K562 (cell line): ENCODE data around the gene CDKL5. TPM values are rescaled to one million over a fixed set of nuclear protein-coding genes. Genes with fewer than 3 reads are reported as not detected.

Experiments used
- ATAC-seq: fragments of 200-7000 bp; cut with Tn5 transposase; 3 replicates; pipeline ENCODE4 v1.9.1; 2020; ENCODE audit warnings: moderate library complexity
- BruUV-seq: library from RNA; stranded (reverse); fragments of 400-500 nt; replicated peaks from 2 replicates; lab custom pipeline; 2021; lab: Mats Ljungman, UMichigan
- CTCF ChIA-PET: fragments of 300-600 bp; formaldehyde crosslinking; extraction: SDS; loops from one replicate; lab custom pipeline; 2021; ENCODE audit warnings: low intra/inter-chr PET ratio; lab: Yijun Ruan, JAX
- POLR2A ChIA-PET: fragments of 300-600, 350-650 bp; sonication (Branson Sonifier 250); formaldehyde crosslinking; extraction: SDS; loops from one replicate; lab custom pipeline; 2021; ENCODE audit warnings: antibody characterized with exemption, inconsistent platforms; lab: Yijun Ruan, JAX
- DNase-seq, 4 experiments: peaks; one replicate each; pipeline versions ENCODE4 v3.0.0 to v3.0.0-alpha.2; 2011 to 2018; ENCODE audit warnings: low spot score in 3 of 4, mixed read lengths in 3 of 4; ENCODE audit errors: extremely low read depth in 1 of 4
- FAIRE-seq: peaks from 2 replicates; lab custom pipeline; 2011; peaks lifted over from hg19 to GRCh38; lab: Jason Lieb, UNC
- H2AFZ ChIP-seq: 2 replicates; pipeline ENCODE4 v1.6.0; 2011; ENCODE audit warnings: low read depth, low read length, control low read depth, inconsistent platforms
- H3K27ac ChIP-seq: fragments of 200-600 bp; 3 replicates; pipeline ENCODE4 v1.8.0; 2011; ENCODE audit warnings: low read depth, mild to moderate bottlenecking, control low read depth, inconsistent platforms, low read length, moderate library complexity, mixed read lengths; ENCODE audit errors: extremely low read depth
- H3K27me3 ChIP-seq, 2 experiments: fragments of 300-600 bp in 1 of 2; 2 replicates in 1 of 2; 3 replicates in 1 of 2; pipeline versions ENCODE4 v1.6.0 to v1.8.0; 2011; ENCODE audit warnings: inconsistent platforms in 2 of 2, low read length in 2 of 2, mild to moderate bottlenecking in 1 of 2, mixed read lengths in 1 of 2, moderate library complexity in 1 of 2; ENCODE audit not compliant: control insufficient read depth in 2 of 2, insufficient read depth in 2 of 2
- H3K36me3 ChIP-seq: fragments of 300-600 bp; 3 replicates; pipeline ENCODE4 v1.8.0; 2011; ENCODE audit warnings: mild to moderate bottlenecking, low read length, inconsistent platforms; ENCODE audit not compliant: control insufficient read depth, insufficient read depth
- H3K4me1 ChIP-seq, 2 experiments: fragments of 200-600 bp in 1 of 2; replicated peaks in 1 of 2; 2 replicates in 1 of 2; 3 replicates in 1 of 2; pipeline versions ENCODE4 v1.5.1 to v1.8.0; 2011; ENCODE audit warnings: inconsistent platforms in 2 of 2, low read length in 2 of 2, mild to moderate bottlenecking in 1 of 2, mixed read lengths in 1 of 2, moderate library complexity in 1 of 2; ENCODE audit not compliant: control insufficient read depth in 2 of 2, insufficient read depth in 2 of 2
- H3K4me2 ChIP-seq: 2 replicates; pipeline ENCODE4 v1.6.1; 2011; ENCODE audit warnings: low read length, control low read depth, inconsistent platforms, mixed read lengths; ENCODE audit not compliant: insufficient read depth
- H3K4me3 ChIP-seq: fragments of 200-600 bp; sonication (generic), shearing (Covaris generic); 2 replicates; pipeline ENCODE4 v1.5.1; 2016; ENCODE audit warnings: control low read depth, inconsistent platforms
- H3K79me2 ChIP-seq: fragments of 200-600 bp; 3 replicates; pipeline ENCODE4 v1.8.0; 2011; ENCODE audit warnings: low read length, inconsistent platforms; ENCODE audit not compliant: control insufficient read depth, insufficient read depth
- H3K9ac ChIP-seq, 2 experiments: 2 replicates each; pipeline versions ENCODE4 v1.6.0 to v1.6.1; 2011; ENCODE audit warnings: low read depth in 2 of 2, low read length in 2 of 2, control low read depth in 1 of 2, inconsistent platforms in 1 of 2, mild to moderate bottlenecking in 1 of 2, mixed read lengths in 1 of 2; ENCODE audit not compliant: insufficient read depth in 1 of 2
- H3K9me1 ChIP-seq: one replicate; pipeline ENCODE4 v1.6.0; 2011; ENCODE audit warnings: inconsistent platforms, mild to moderate bottlenecking, low read length, moderate library complexity; ENCODE audit not compliant: control insufficient read depth, insufficient read depth
- H3K9me3 ChIP-seq: replicated peaks from 2 replicates; pipeline ENCODE4 v1.5.1; 2011; ENCODE audit warnings: low read depth, low read length, inconsistent platforms; ENCODE audit not compliant: control insufficient read depth, insufficient read depth
- H4K20me1 ChIP-seq: replicated peaks from 2 replicates; pipeline ENCODE4 v1.6.1; 2011; ENCODE audit warnings: low read length, inconsistent platforms, mixed read lengths; ENCODE audit not compliant: control insufficient read depth, insufficient read depth
- COPS2 ChIP-seq: fragments of 450-650 bp; conservative IDR thresholded peaks from 2 replicates; pipeline ENCODE4 v1.6.1; 2016; ENCODE audit warnings: mild to moderate bottlenecking, moderate library complexity
- CREM ChIP-seq: IDR thresholded peaks from 2 replicates; pipeline ENCODE4 v1.6.1; 2014; ENCODE audit warnings: antibody characterized with exemption, low read depth
- EHMT2 ChIP-seq: fragments of 450-650 bp; IDR thresholded peaks from 2 replicates; pipeline ENCODE4 v1.6.1; 2018; ENCODE audit warnings: antibody characterized with exemption
- EZH2 ChIP-seq: IDR thresholded peaks from 2 replicates; pipeline ENCODE4 v1.6.1; 2012; ENCODE audit warnings: low read depth, mild to moderate bottlenecking, inconsistent platforms, low read length, borderline replicate concordance
- MYC ChIP-seq, 2 experiments: fragments of 250-450 bp in 1 of 2; sonication (Bioruptor Pico) in 1 of 2; IDR thresholded peaks; 2 replicates each; pipeline versions ENCODE4 v1.5.1 to v1.6.1; 2012 to 2021; ENCODE audit warnings: low read depth in 2 of 2, borderline replicate concordance in 1 of 2, improper control_type of control experiment in 1 of 2, low read length in 1 of 2, mild to moderate bottlenecking in 1 of 2, moderate library complexity in 1 of 2
- NCOA4 ChIP-seq: fragments of 450-650 bp; IDR thresholded peaks from 2 replicates; pipeline ENCODE4 v1.6.1; 2018; ENCODE audit warnings: mild to moderate bottlenecking; ENCODE audit not compliant: partially characterized antibody
- NCOA6 ChIP-seq: fragments of 450-650 bp; IDR thresholded peaks from 2 replicates; pipeline ENCODE4 v1.6.1; 2017; ENCODE audit warnings: mild to moderate bottlenecking
- NUFIP1 ChIP-seq: fragments of 450-650 bp; IDR thresholded peaks from 2 replicates; pipeline ENCODE4 v1.6.1; 2018; ENCODE audit not compliant: partially characterized antibody
- POLR2B ChIP-seq: fragments of 450-650 bp; IDR thresholded peaks from 2 replicates; pipeline ENCODE4 v1.6.1; 2018; ENCODE audit warnings: low read depth; ENCODE audit not compliant: partially characterized antibody
- ZBTB7A ChIP-seq: IDR thresholded peaks from 2 replicates; pipeline ENCODE4 v1.6.1; 2011; ENCODE audit warnings: low read depth, mild to moderate bottlenecking, low read length, moderate library complexity, borderline replicate concordance; ENCODE audit not compliant: control insufficient read depth
- ZNF449 ChIP-seq: fragments of 250-450 bp; sonication (Bioruptor Pico); IDR thresholded peaks from 2 replicates; pipeline ENCODE4 v1.8.0; 2022; ENCODE audit warnings: moderate library complexity, mild to moderate bottlenecking, inconsistent platforms
- WGBS: fragments of 100-300 bp; shearing (Covaris generic); methylation state at CpG from one replicate; pipeline ENCODE4 v1.1.6; 2016; ENCODE audit warnings: low coverage, mixed read lengths; ENCODE audit not compliant: insufficient coverage; ENCODE audit errors: missing lambda C conversion rate; 5-methylcytosine and 5-hydroxymethylcytosine counted together
- in situ Hi-C: fragments of 300-500 bp; cut with MboI; formaldehyde crosslinking; loops from 4 replicates; pipeline ENCODE4 v1.15.0; 2018; ENCODE audit warnings: inconsistent platforms, mixed read lengths
- intact Hi-C: fragments of 100-400 bp; cut with micrococcal nuclease; formaldehyde crosslinking; loops from 2 replicates; pipeline ENCODE4 v1.14.2; 2022
- polyA plus RNA-seq, 8 experiments: library from polyadenylated mRNA; depleted of rRNA in 4 of 8; stranded (reverse) in 5 of 8; unstranded in 3 of 8; fragments of >200 nt; fragmentation: Nextera tagmentation in 2 of 8; fragmentation: Illumina TruSeq in 1 of 8; extraction: Ambion mirVana in 2 of 8; extraction: Trizol in 1 of 8; gene quantifications; 2 replicates each; pipeline versions ENCODE4 v1.2.1 to v1.2.3, GENCODE V29; 2011 to 2014; ENCODE audit warnings: inconsistent platforms in 1 of 8, missing spikeins in 1 of 8
- total RNA-seq, 7 experiments: library from RNA; depleted of rRNA in 6 of 7; stranded (reverse); fragments of >200 nt in 6 of 7; fragmentation: Illumina TruSeq in 2 of 7; extraction: Trizol in 2 of 7; gene quantifications; 2 replicates each; pipeline versions ENCODE4 v1.2.1 to v1.2.3, GENCODE V29; 2011 to 2021; ENCODE audit warnings: low replicate concordance in 1 of 7

Gene CDKL5
- total and polyA plus RNA-seq, 9 of the 15 experiments (the other 6 are each of a cell fraction or from before 2014, with no cell fraction given), result under 0.01 to 0.21 (median 0.04) TPM

GRCh38 chrX:18434896-18435295 lies 9.5 kb downstream of the CDKL5 start (continued):
- TF ChIP-seq ZNF449 (CRISPR knock-in tag) (no peak), NCOA4 (no peak)

- in situ Hi-C loops, result no loop called here
- Histone ChIP-seq H3K27ac (no peak overlapping the region), H3K9me3 (no peaks in the 10 kb centered on the region), H3K4me3 (no peak overlapping the region), H3K4me1 (no peaks in the 10 kb centered on the region), H4K20me1 (no peaks in the 10 kb centered on the region), H3K4me2 (no peak overlapping the region), H2AFZ (no peak overlapping the region), H3K9me1 (no peaks in the 10 kb centered on the region), H3K27me3 (peaks cover 0 to 4% of the 10 kb centered on the region in 2 experiments; a peak in 1 of 5 replicates), H3K36me3 (no peaks in the 10 kb centered on the region), H3K9ac (no peak overlapping the region), H3K79me2 (no peaks in the 10 kb centered on the region)
- DNase-seq (no peak), FAIRE-seq (no peak), ATAC-seq (no peak)
- BruUV-seq, result no TSS peak
- 0% methylated on average over 1 of the region's 1 CpG for WGBS
- ChIA-PET CTCF (no interaction called here), POLR2A (no interaction called here)
- intact Hi-C loops, result no loop called here
- TF ChIP-seq NCOA6, result no peak
- no peak for TF ChIP-seq EZH2
- no peak for TF ChIP-seq CREM
- no peak for TF ChIP-seq MYC (IDR thresholded peaks at IDR 0.05; ENCODE audit: low read depth, low read length)
- no peak for TF ChIP-seq MYC (CRISPR knock-in tag; IDR thresholded peaks at IDR 0.05; ENCODE audit: borderline replicate concordance, low read depth)
- TF ChIP-seq NUFIP1, result no peak
- no peak for TF ChIP-seq POLR2B
- TF ChIP-seq ZBTB7A, result no peak
- TF ChIP-seq EHMT2, result no peak
- no peak for TF ChIP-seq COPS2
- TF ChIP-seq, all 486 proteins: peak for 0
Observed at GRCh38 chrX:18436017-18436416, 10.6 kb downstream of the CDKL5 start.
